ENCODE measurements around the gene PGP. TPM values are rescaled to one million over a fixed set of nuclear protein-coding genes. Genes with fewer than 3 reads are reported as not detected.

Gene PGP
- polyA plus RNA-seq, 2 donors: 7.1 to 7.7 TPM

DNA sequence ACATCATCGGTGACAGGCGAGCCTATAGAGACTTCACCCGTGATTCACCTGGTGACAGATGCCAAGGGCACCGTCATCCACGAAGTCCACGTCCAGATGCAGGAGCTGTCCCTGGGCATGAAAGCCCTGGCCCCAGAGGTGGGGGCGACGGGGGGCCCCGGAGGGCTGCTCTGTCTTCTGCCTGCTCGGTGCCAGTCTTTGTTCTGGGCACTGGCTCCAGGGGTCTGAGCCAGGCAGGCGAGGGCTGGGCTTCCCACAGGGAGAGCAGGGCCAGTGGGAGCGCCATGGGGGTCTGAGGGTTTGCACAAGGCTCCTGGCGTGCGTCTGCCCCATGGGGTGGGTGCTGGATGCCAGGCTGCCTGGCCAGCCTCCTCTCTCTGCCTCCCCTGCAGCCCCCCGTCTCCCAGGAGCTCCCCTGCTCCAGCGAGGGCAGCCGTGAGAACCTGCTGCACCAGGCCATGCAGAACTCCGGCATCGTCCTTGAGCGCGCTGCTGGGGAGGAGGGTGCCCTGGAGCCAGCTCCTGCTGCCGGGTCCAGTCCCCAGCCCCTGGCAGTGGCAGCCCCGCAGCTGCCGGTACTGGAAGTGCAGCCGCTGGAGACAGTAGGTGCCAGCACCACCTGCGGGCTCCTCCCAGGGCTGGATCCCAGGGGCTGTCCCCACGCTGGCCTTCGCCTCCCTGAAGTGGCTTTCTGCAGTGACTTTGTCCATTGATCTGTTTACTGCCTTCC lies 18.6 kb upstream of the PGP start:
- H3K27me3 ChIP-seq (ENCODE audit: control insufficient read depth in 1 of 2, insufficient read depth in 2 of 2, low read length in 2 of 2): peaks cover 0 to 10% of the 10 kb centered on the region in 2 donors
- H3K36me3 ChIP-seq (ENCODE audit: control insufficient read depth in 2 of 2, insufficient read depth in 2 of 2, low read length in 1 of 2): peaks cover 26 to 73% of the 10 kb centered on the region in 2 donors
- peaks cover 6 to 32% of the 10 kb centered on the region in 2 donors for H3K4me1 ChIP-seq (ENCODE audit: control insufficient read depth in 2 of 2, insufficient read depth in 2 of 2, low read length in 1 of 2)
- 94 to 95% methylated on average over 27 to 28 of the region's 28 CpGs for WGBS, 2 donors
- H3K4me3 ChIP-seq (ENCODE audit: low read depth in 1 of 2, low read length in 2 of 2): no peak overlapping the region
- H3K9me3 ChIP-seq (ENCODE audit: control insufficient read depth in 2 of 2, insufficient read depth in 1 of 2, low read depth in 1 of 2, low read length in 1 of 2): no peaks in the 10 kb centered on the region
- H3K27ac ChIP-seq (ENCODE audit: low read depth in 2 of 2, low read length in 1 of 2): no peak overlapping the region

GRCh38 chr16:2232094-2232990 lies 17.7 kb upstream of the PGP start:
- Histone ChIP-seq H3K4me3 (ENCODE audit: low read depth in 1 of 2, low read length in 2 of 2) (no peak overlapping the region), H3K27me3 (ENCODE audit: control insufficient read depth in 1 of 2, insufficient read depth in 2 of 2, low read length in 2 of 2) (peaks cover 0 to 9% of the 10 kb centered on the region in 2 donors), H3K36me3 (ENCODE audit: control insufficient read depth in 2 of 2, insufficient read depth in 2 of 2, low read length in 1 of 2) (peaks cover 26 to 75% of the 10 kb centered on the region in 2 donors), H3K4me1 (ENCODE audit: control insufficient read depth in 2 of 2, insufficient read depth in 2 of 2, low read length in 1 of 2) (peaks cover 6 to 31% of the 10 kb centered on the region in 2 donors), H3K9me3 (ENCODE audit: control insufficient read depth in 2 of 2, insufficient read depth in 1 of 2, low read depth in 1 of 2, low read length in 1 of 2) (no peaks in the 10 kb centered on the region), H3K27ac (ENCODE audit: low read depth in 2 of 2, low read length in 1 of 2) (no peak overlapping the region)
- 91% methylated on average over 41 of the region's 41 CpGs for WGBS, 2 donors

DNA sequence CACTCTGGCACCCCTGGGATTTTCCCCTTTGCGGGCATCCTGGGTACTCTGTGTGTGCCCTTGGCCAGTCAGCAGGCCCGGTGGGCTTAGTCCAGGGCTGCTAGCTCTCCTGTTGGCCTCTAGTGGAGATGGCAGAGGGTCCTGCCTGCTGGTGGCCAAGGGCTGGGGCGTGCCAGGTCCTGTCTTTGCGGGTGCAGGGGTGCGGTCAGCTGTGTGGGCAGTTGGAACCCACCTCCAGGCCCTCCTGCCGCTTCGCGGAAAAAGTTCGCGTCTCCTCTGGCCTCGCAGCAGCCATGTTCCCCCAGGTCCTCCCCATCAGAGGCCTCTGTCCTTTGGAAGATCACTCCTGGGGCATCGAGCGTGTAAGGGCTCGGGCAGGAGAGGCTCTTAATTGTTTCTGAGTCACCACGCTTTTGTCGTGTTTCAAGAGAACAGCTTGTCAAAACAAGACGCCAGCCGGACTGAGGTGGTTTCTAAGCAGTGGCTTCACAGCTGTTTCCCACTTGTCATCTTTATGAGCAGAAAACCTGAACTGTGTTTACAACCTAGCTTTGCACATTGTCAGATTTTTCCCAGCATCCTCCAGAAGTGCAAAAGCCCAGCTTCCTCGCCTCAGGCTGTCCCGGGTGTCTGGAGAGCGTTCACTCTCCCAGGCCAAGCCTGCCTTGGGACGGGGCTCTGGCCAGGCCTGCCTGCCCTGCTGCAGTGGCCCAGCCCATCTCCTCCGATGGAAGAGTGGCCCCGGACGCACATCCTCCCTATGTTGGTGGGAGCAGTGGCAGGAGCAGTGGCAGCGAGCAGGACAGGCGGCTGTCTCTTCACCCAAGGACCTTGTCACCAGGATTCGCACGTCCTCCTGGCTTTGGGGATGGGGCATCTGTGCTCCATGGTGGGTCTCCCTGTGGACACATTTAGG lies 16.6 kb upstream of the PGP start:
- 66 to 77% methylated on average over 29 of the region's 29 CpGs for WGBS, 2 donors
- Histone ChIP-seq H3K27ac (ENCODE audit: low read depth in 2 of 2, low read length in 1 of 2) (no peak overlapping the region), H3K4me1 (ENCODE audit: control insufficient read depth in 2 of 2, insufficient read depth in 2 of 2, low read length in 1 of 2) (peaks cover 0 to 24% of the 10 kb centered on the region in 2 donors), H3K27me3 (ENCODE audit: control insufficient read depth in 1 of 2, insufficient read depth in 2 of 2, low read length in 2 of 2) (no peaks in the 10 kb centered on the region), H3K9me3 (ENCODE audit: control insufficient read depth in 2 of 2, insufficient read depth in 1 of 2, low read depth in 1 of 2, low read length in 1 of 2) (no peaks in the 10 kb centered on the region), H3K36me3 (ENCODE audit: control insufficient read depth in 2 of 2, insufficient read depth in 2 of 2, low read length in 1 of 2) (peaks cover 26 to 78% of the 10 kb centered on the region in 2 donors), H3K4me3 (ENCODE audit: low read depth in 1 of 2, low read length in 2 of 2) (no peak overlapping the region)

DNA sequence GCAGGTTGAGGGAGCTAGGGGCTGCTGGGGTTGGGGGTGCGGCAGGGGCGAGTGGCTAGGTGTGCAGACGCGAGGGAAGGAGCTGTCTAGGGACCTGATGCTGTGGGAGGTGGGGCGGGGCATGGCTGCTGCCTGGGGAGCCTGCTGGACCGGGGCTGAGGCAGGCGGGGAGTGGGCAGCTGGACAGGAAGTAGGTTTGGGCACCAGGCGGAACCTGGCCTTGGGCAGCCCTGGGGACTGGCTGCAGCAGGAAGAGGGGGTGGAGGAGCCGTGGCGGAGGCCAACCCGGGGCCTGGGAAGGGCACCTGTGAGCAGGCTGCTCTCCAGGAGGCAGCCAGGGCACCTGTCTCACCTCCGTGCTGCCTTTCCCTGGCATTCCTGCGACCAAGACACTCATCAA lies 15.7 kb upstream of the PGP start:
- 82 to 85% methylated on average over 13 of the region's 13 CpGs for WGBS, 2 donors
- H3K4me3 ChIP-seq (ENCODE audit: low read depth in 1 of 2, low read length in 2 of 2): no peak overlapping the region
- no peaks in the 10 kb centered on the region for H3K27me3 ChIP-seq (ENCODE audit: control insufficient read depth in 1 of 2, insufficient read depth in 2 of 2, low read length in 2 of 2)
- H3K36me3 ChIP-seq (ENCODE audit: control insufficient read depth in 2 of 2, insufficient read depth in 2 of 2, low read length in 1 of 2): peaks cover 26 to 71% of the 10 kb centered on the region in 2 donors
- peaks cover 0 to 19% of the 10 kb centered on the region in 2 donors for H3K4me1 ChIP-seq (ENCODE audit: control insufficient read depth in 2 of 2, insufficient read depth in 2 of 2, low read length in 1 of 2)
- H3K27ac ChIP-seq (ENCODE audit: low read depth in 2 of 2, low read length in 1 of 2): no peak overlapping the region
- no peaks in the 10 kb centered on the region for H3K9me3 ChIP-seq (ENCODE audit: control insufficient read depth in 2 of 2, insufficient read depth in 1 of 2, low read depth in 1 of 2, low read length in 1 of 2)

GRCh38 chr16:2229632-2230250 lies 15.1 kb upstream of the PGP start:
- Histone ChIP-seq H3K4me1 (ENCODE audit: control insufficient read depth in 2 of 2, insufficient read depth in 2 of 2, low read length in 1 of 2) (peaks cover 0 to 19% of the 10 kb centered on the region in 2 donors), H3K9me3 (ENCODE audit: control insufficient read depth in 2 of 2, insufficient read depth in 1 of 2, low read depth in 1 of 2, low read length in 1 of 2) (no peaks in the 10 kb centered on the region), H3K4me3 (ENCODE audit: low read depth in 1 of 2, low read length in 2 of 2) (no peak overlapping the region), H3K36me3 (ENCODE audit: control insufficient read depth in 2 of 2, insufficient read depth in 2 of 2, low read length in 1 of 2) (peaks cover 26 to 65% of the 10 kb centered on the region in 2 donors), H3K27me3 (ENCODE audit: control insufficient read depth in 1 of 2, insufficient read depth in 2 of 2, low read length in 2 of 2) (no peaks in the 10 kb centered on the region), H3K27ac (ENCODE audit: low read depth in 2 of 2, low read length in 1 of 2) (no peak overlapping the region)
- 91 to 93% methylated on average over 23 of the region's 23 CpGs for WGBS, 2 donors

- 90 to 93% methylated on average over 12 of the region's 12 CpGs for WGBS, 2 donors
- H3K4me1 ChIP-seq (ENCODE audit: control insufficient read depth in 2 of 2, insufficient read depth in 2 of 2, low read length in 1 of 2): peaks cover 0 to 19% of the 10 kb centered on the region in 2 donors
Measured at GRCh38 chr16:2229091-2229490, 14.5 kb upstream of the PGP start.

DNA sequence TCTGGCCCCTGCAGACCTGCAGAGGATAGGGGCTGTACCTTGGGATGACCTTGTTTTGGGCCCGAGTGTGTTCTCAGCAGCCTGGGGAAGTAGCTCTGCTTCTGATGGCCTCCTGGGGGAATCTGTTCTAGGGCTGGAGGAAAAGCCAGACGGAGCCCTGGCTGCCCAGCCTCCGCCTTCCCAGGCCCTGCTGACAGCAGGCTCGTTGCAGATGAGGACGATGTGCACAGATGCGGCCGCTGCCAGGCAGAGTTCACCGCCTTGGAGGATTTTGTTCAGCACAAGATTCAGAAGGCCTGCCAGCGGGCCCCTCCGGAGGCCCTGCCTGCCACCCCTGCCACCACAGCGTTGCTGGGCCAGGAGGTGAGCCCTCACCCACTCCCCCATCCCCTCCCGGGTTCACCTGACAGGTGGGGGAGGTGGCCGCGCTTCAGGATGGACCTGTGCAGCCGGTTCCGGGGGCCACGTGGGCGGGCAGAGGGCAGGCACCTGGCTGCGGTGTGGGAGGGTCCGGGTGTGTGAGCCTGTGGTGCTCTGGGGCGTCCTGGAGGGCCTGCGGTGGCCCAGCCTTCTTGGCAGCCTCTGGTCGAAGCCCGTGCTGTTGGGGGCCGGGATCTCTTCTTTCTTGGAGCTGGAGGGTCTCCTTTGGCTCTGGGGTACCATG lies 13.7 kb upstream of the PGP start:
- H3K27ac ChIP-seq (ENCODE audit: low read depth in 2 of 2, low read length in 1 of 2): no peak overlapping the region
- no peaks in the 10 kb centered on the region for H3K27me3 ChIP-seq (ENCODE audit: control insufficient read depth in 1 of 2, insufficient read depth in 2 of 2, low read length in 2 of 2)
- 86 to 90% methylated on average over 25 of the region's 25 CpGs for WGBS, 2 donors
- no peak overlapping the region for H3K4me3 ChIP-seq (ENCODE audit: low read depth in 1 of 2, low read length in 2 of 2)
- peaks cover 0 to 19% of the 10 kb centered on the region in 2 donors for H3K4me1 ChIP-seq (ENCODE audit: control insufficient read depth in 2 of 2, insufficient read depth in 2 of 2, low read length in 1 of 2)
- no peaks in the 10 kb centered on the region for H3K9me3 ChIP-seq (ENCODE audit: control insufficient read depth in 2 of 2, insufficient read depth in 1 of 2, low read depth in 1 of 2, low read length in 1 of 2)
- peaks cover 22 to 52% of the 10 kb centered on the region in 2 donors for H3K36me3 ChIP-seq (ENCODE audit: control insufficient read depth in 2 of 2, insufficient read depth in 2 of 2, low read length in 1 of 2)

More at GRCh38 chr16:2229091-2229490, 14.5 kb upstream of the PGP start:
- Histone ChIP-seq H3K27me3 (ENCODE audit: control insufficient read depth in 1 of 2, insufficient read depth in 2 of 2, low read length in 2 of 2) (no peaks in the 10 kb centered on the region), H3K4me3 (ENCODE audit: low read depth in 1 of 2, low read length in 2 of 2) (no peak overlapping the region), H3K9me3 (ENCODE audit: control insufficient read depth in 2 of 2, insufficient read depth in 1 of 2, low read depth in 1 of 2, low read length in 1 of 2) (no peaks in the 10 kb centered on the region), H3K27ac (ENCODE audit: low read depth in 2 of 2, low read length in 1 of 2) (no peak overlapping the region), H3K36me3 (ENCODE audit: control insufficient read depth in 2 of 2, insufficient read depth in 2 of 2, low read length in 1 of 2) (peaks cover 26 to 60% of the 10 kb centered on the region in 2 donors)

DNA sequence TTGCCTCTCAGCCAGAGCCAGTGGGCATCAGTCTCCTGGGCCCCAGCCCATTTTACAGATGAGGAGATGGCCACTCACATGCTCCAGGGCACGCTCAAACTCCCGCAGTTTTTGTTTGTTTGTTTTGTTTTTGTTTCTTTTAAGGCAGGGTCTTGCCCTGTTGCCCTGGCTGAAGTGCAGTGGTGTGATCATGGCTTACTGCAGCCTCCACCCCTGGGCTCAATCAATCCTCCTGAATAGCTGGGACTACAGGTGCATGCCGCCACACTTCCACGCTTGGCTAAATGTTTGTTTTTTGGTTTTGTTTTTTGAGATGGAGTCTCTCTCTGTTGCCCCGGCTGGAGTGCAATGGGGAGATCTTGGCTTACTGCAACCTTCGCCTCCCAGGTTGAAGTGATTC lies 12.3 kb upstream of the PGP start:
- 84 to 88% methylated on average over 6 of the region's 6 CpGs for WGBS, 2 donors
- peaks cover 11 to 38% of the 10 kb centered on the region in 2 donors for H3K36me3 ChIP-seq (ENCODE audit: control insufficient read depth in 2 of 2, insufficient read depth in 2 of 2, low read length in 1 of 2)

More for the DNA sequence above, 12.3 kb upstream of the PGP start:
- Histone ChIP-seq H3K27ac (ENCODE audit: low read depth in 2 of 2, low read length in 1 of 2) (no peak overlapping the region), H3K4me1 (ENCODE audit: control insufficient read depth in 2 of 2, insufficient read depth in 2 of 2, low read length in 1 of 2) (peaks cover 0 to 19% of the 10 kb centered on the region in 2 donors), H3K27me3 (ENCODE audit: control insufficient read depth in 1 of 2, insufficient read depth in 2 of 2, low read length in 2 of 2) (no peaks in the 10 kb centered on the region), H3K9me3 (ENCODE audit: control insufficient read depth in 2 of 2, insufficient read depth in 1 of 2, low read depth in 1 of 2, low read length in 1 of 2) (no peaks in the 10 kb centered on the region), H3K4me3 (ENCODE audit: low read depth in 1 of 2, low read length in 2 of 2) (no peak overlapping the region)

All from esophagus (tissue), 2 donors.